H4 (cell line): ENCODE results near the gene RFC4. TPM values are rescaled to one million over a fixed set of nuclear protein-coding genes. Genes with fewer than 3 reads are reported as not detected.
A peak's percentile ranks its signal among the peaks of the same experiment; 100 is the strongest.

Experiments
- DNase-seq: peaks from one replicate; pipeline ENCODE4 v3.0.0-alpha.2; 2015; ENCODE audit warnings: low spot score
- total RNA-seq: library from RNA; depleted of rRNA; stranded (reverse); fragments of >200 nt; shearing (Covaris generic); gene quantifications from 2 replicates; pipeline ENCODE4 v1.2.3, GENCODE V29; 2014

The RFC4 gene
- total RNA-seq, 1 experiment from 2014 or later = 150 TPM

- no peak for DNase-seq
Observed at GRCh38 chr3:186786922-186787321, 19.4 kb downstream of the RFC4 start.

DNA sequence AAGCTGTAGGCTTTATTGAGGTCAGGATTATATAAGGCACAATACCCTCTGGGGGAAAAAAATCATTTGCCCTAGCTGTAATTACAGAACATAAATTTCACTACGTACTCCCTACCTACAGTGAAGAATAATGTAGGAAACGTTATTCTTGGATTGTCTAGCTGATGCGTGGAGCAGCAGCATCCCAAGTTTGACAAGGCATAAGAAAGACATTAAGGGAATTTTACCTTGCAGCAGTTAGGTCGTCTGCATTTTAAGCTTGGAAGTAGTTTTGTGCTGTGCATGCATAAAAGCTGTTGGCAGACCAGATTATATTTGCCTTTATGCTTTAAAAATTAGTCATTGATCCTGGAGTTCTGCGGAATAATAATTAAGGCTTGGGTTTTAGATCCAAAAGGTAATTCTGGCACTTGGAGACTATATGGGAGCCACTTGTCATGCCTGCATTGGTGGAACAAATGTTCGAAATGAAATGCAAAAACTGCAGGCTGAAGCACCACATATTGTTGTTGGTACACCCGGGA lies 20.7 kb downstream of the RFC4 start:
- no peak for DNase-seq

DNA sequence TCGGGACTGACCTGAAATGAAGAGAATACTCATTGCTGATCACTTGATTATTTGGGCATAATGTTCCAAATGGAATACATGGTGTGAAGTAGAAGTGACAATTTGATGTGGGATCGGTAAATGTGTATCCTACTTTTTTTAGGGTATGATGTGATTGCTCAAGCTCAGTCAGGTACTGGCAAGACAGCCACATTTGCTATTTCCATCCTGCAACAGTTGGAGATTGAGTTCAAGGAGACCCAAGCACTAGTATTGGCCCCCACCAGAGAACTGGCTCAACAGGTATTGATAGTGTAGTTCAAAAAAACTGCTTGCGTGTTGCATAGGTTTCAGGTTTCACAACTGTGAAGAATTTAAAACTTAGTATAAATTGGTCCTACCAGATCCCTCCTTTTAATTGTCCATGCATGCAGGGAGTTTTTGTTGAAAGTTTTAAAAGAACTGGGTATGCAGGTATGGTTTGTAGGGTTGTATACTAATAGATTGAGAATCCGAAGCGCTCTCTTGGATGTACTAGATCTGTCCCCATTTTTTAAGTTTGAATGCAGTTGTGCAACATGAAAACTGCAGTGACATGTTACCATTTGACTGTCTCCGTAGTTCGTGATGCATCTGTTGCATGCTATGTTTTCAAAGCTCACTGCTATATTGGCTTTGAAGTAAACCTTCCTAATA lies 21.3 kb downstream of the RFC4 start:
- no peak for DNase-seq

DNA sequence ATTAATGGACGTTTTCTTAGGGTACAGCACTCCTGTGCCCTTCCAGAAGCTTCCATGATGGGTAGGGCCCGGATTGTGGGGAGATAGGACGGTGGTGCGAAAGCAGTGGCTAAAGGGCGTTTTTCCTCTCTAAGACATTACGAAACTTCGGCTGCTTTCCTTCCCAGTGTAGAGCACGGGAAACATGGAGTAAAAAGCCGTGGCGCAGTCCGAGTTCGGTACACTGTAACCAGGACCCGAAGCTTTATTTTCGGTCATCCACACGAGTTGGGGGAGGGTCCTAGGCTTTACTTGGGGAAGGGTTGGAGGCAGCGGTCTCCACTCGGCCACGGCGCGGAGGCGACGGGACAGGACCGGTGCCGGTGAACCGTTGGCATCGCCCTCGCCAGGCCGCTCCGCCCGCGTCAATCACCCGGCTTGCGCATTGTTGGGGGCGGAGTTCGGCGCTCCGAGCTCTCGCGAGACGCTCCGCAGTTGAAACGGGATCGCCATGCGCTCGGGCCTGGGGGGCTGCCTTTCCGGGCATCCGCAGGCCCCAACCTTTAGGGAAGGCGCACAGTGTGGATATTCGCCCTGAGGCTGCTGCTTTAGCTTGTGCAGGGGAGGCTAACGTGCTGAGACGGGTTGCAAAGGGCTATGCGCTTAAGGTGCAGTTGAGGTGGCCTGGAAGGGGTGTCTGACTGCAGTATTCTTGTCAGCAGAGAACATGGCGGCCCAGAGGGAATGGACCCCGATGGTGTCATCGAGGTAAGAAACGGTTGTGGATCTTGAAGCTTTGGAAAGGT lies 22.4 kb downstream of the RFC4 start:
- peak; percentile 69 for DNase-seq

DNA sequence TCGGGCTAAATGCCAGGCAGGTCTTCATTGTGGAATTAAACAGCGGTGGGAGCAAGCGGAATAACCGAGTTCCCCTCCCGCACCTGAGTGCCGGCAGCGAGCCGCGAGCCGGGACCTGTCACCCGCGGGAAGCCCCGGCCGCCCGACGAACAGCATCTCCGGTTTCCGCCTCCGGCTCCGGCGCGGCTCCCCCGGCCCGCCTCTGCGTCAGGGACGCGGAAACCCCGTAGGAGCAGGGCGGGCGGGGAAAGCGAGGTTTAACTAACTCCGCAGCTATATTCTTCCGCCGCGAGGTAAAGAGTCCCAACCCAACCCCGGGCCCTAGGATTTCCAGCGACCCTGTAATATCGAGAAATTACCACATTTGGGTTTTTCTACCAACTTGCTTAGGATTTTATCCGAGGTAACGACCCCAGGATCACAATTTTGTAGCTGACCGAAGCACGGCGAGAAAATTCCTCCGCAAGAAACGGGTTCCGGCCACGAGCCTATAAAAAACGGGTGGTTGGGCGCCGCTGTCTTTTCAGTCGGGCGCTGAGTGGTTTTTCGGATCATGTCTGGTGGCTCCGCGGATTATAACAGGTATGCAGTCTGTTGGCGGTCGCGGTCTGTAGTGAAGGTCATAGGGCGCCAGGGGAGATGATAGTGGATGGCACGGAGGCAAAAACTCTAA lies 23.1 kb downstream of the RFC4 start, which contains the start of gene EIF4A2:
Gene EIF4A2, plus strand, starts transcription at position 520 of the 673 bp plus-strand sequence. Its CDS starts 34 bp downstream, at position 554.
- peak; percentile 85 for DNase-seq

DNA sequence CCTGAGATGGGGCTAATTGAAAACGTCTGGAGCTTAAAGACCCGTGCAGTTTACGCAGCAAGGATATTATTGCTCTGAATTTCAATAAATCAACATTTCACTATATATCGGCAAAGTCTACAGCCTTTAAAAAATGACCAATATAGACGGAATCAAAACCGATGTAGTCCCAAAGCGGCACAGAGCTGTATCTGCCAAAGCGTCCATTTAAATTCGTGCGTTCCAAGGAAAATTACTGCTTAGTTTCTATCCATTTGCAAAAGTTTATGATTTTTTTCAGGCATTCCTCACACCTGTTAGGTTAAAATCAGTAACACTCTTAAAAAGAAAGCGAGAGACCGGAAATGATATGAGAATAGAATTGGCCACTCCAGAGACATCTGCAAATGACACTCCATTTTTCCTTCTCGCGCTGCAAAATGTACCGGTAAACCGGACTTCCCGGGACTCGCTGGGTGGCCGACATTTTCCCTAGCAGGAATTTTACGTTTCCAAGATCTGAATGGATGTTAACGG lies 23.7 kb downstream of the RFC4 start:
- no peak for DNase-seq

DNA sequence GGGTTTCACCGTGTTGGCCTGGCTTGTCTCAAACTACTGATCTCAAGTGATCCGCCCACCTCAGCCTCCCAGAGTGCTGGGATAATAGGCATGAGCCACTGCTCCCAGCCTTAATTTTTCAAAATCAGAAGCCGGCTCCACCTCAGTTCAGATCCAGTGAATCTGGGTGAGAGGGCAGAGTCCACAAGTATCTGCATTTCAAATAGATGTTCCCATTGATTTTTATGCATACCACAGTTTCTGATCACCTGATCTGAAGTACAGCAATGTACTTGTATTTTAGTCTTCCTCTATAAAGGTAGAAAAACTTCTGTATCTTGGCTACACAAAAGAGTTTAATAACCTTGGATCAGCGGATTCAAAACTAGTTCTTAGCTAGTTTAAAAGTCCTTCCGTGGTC lies 27.1 kb downstream of the RFC4 start:
- no peak for DNase-seq

GRCh38 chr3:186775999-186776398 lies 30.3 kb downstream of the RFC4 start:
- DNase-seq = no peak

DNA sequence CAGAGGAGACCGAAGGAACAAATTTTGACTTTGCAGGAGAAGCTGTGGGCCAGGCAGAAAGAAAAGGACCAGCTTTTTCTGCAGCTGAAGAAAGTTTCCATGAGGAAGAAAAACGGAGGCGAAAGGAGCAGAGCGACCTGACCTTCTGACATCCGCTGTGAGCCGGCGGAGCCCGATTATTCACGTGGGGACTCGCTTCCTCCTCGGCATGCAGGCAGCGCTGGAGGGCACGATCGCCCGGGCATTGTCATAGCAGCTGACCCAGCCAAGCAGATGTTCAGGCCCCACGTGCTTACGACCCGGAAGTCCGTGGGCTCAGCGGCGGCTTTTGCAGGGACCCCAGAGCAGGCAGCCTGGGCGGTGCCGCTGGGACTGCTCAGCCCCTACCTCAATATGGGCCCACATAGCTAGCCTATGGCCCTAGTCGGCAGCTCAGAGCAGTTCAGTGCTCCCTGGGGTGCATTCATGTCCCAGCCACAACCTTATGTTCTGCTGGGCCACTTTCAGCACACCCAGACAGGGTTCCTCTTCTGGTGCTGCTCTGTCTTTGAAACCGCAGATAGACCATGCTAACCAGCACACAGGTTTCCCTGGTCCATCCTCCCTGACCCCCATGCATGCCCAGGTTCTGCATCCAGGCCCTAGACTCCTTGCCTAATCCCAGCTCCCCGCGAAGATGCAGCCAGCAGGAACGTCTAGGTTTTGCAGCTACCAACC lies 33.4 kb downstream of the RFC4 start:
- no peak for DNase-seq

DNA sequence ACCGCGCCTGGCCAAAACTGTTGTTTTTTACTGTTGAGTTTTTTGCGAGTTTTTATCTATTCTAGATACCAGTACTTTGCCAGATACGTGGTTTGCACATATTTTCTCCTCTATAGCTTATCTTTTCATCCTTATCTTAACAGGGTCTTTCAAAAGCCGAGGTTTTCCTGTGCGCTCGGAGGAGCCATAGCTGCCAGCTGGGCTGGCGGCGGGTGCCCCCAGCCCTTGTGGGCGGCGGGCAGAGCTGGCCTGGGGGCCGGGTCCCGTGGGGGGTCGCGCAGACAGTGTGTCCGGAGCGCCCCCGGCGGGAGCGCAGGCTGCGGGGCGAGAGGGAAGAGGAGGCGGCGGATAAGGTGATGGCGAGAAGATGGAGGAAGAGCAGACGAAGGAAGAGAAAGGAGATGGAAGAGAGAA lies 34.0 kb downstream of the RFC4 start:
- DNase-seq = no peak

DNA sequence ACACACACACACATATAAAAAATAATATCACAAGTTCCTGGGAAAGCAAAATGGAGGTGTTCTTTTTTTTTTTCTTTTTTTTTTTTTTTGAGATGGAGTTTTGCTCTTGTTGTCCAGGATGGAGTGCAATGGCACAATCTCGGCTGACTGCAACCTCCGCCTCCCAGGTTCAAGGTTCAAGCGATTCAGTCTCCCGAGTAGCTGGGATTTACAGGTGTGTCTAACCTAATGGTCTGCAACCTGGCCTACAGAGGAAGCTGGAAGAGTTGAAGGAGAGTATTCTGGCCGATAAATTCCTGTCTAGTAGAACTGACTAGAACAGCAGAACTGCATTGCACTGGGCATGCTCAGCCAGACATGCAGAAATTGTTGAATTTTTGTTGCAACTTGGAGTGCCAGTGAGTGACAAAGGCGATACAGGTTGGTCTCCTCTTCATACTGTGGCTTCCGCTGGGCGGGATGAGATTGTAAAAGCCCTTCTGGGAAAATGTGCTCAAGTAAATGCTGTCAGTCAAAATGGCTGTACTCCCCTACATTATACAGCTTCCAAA lies 45.3 kb downstream of the RFC4 start:
- DNase-seq = no peak

GRCh38 chr3:186760141-186760833 lies 46.0 kb downstream of the RFC4 start:
- DNase-seq = peak; percentile 40

- DNase-seq = no peak
Observed at GRCh38 chr3:186759231-186759930, 46.9 kb downstream of the RFC4 start.

GRCh38 chr3:186757686-186758220 lies 48.5 kb downstream of the RFC4 start:
- no peak for DNase-seq

DNA sequence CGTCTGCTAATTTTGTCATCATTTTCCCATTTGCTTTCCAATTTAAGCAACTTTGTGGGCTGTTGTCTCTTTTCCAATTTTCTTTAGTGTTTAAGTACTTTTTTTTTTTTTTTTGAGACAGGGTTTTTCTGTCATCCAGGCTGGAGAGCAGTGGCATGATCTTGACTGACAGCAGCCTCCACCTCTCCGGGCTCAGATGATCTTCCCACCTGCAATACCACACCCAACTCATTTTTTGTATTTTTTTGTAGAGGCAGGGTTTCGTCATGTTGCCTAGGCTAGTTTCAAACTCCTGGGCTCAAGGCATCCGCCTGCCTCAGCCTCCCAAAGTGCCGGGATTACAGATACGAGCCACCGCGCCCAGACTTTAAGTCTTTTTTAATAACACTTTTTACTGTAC lies 49.1 kb downstream of the RFC4 start:
- DNase-seq = no peak

- no peak for DNase-seq
Observed at GRCh38 chr3:186754871-186755270, 51.4 kb downstream of the RFC4 start.

DNA sequence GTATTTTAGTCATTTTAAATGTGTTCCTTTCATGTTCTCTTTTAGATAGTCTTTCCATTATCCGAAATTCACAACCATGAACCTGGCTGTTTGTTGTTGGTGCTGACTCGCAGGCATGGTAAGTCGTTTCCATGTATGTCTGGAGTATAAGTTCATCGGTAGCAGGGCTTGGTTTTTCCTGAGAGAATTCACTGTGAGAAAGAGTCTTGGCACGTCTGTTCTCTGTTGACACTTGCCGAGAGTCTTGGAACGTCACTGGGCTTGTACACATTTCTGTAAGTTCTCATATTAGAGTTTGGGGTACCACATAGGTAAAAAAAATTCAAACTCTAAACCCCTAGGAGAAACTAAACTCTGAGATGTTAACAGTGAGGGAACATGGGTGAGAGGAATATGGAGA lies 52.3 kb downstream of the RFC4 start:
- DNase-seq = no peak

DNA sequence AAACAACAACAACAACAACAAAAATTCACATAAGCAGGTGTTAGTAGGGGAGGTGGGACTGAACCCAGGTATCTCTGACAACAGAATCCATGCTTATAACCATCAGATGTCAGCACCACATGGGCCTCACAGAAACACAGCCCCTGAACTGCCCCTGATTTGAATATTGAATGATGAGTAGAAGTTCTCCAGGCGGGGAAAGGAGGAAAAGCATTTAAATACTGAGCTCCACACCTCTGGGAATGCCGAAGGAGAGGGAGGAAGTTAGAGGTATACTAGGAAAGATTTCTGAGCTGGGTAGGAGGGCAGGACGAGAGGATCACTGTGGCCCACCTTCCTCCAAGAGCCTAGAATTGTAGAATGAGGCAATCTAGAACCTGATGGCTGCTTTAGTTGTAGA lies 54.8 kb downstream of the RFC4 start:
- no peak for DNase-seq

- DNase-seq = no peak
Observed at GRCh38 chr3:186750316-186750715, 56.0 kb downstream of the RFC4 start.

- DNase-seq = peak; percentile 75
Observed at GRCh38 chr3:186746008-186746407, 60.3 kb downstream of the RFC4 start.
